GM12878 (cell line): Measurements from ENCODE around the gene ANKRD40CL. TPM values are rescaled to one million over a fixed set of nuclear protein-coding genes. Genes with fewer than 3 reads are reported as not detected.
A peak's percentile ranks its signal among the peaks of the same experiment; 100 is the strongest.

Experiments used
- ATAC-seq: fragments of 200-7000 bp; cut with Tn5 transposase; 3 replicates; pipeline ENCODE4 v1.9.1; 2020; ENCODE audit warnings: mild to moderate bottlenecking, moderate library complexity
- BruUV-seq: library from RNA; stranded (reverse); fragments of 400-500 nt; replicated peaks from 2 replicates; lab custom pipeline; 2021; lab: Mats Ljungman, UMichigan
- CTCF ChIA-PET: fragments of 300-600 bp; sonication (Branson Sonifier 250); formaldehyde crosslinking; extraction: SDS; loops from one replicate; lab custom pipeline; 2021; ENCODE audit warnings: inconsistent platforms; lab: Yijun Ruan, JAX
- POLR2A ChIA-PET: fragments of 350-600 bp; formaldehyde crosslinking; extraction: SDS; loops from one replicate; lab custom pipeline; 2021; ENCODE audit warnings: inconsistent platforms; lab: Charles Lee
- RAD21 ChIA-PET: fragments of 300-600 bp; sonication (Branson Sonifier 250); formaldehyde crosslinking; loops from one replicate; lab custom pipeline; 2023; ENCODE audit warnings: antibody characterized with exemption; ENCODE audit not compliant: unreplicated experiment; lab: Charles Lee
- SMC1A ChIA-PET: fragments of 300-600 bp; sonication (Branson Sonifier 250); formaldehyde crosslinking; loops from one replicate; lab custom pipeline; 2023; ENCODE audit not compliant: unreplicated experiment, uncharacterized antibody; lab: Charles Lee
- DNase-seq: peaks from one replicate; pipeline ENCODE4 v3.0.0-alpha.2; 2011; ENCODE audit warnings: low read depth, low spot score
- FAIRE-seq: peaks from 3 replicates; lab custom pipeline; 2011; peaks lifted over from hg19 to GRCh38; lab: Jason Lieb, UNC
- H2AFZ ChIP-seq: 2 replicates; pipeline ENCODE4 v1.6.0; 2011; ENCODE audit warnings: low read depth, low read length, control low read depth; ENCODE audit not compliant: control insufficient read depth
- H3K27ac ChIP-seq: 2 replicates; pipeline ENCODE4 v1.5.1; 2011; ENCODE audit warnings: control low read depth; ENCODE audit not compliant: control insufficient read depth, insufficient read depth
- H3K27me3 ChIP-seq, 2 experiments: replicated peaks in 1 of 2; 2 replicates each; pipeline versions ENCODE4 v1.6.0 to v1.6.1; 2011; ENCODE audit warnings: low read length in 1 of 2; ENCODE audit not compliant: control insufficient read depth in 2 of 2, insufficient read depth in 2 of 2
- H3K36me3 ChIP-seq, 2 experiments: 2 replicates each; pipeline ENCODE4 v1.5.1; 2011; ENCODE audit warnings: low read length in 1 of 2; ENCODE audit not compliant: control insufficient read depth in 2 of 2, insufficient read depth in 2 of 2
- H3K4me1 ChIP-seq: 2 replicates; pipeline ENCODE4 v1.6.1; 2011; ENCODE audit warnings: mild to moderate bottlenecking, low read length, moderate library complexity, mixed read lengths; ENCODE audit not compliant: control insufficient read depth, insufficient read depth
- H3K4me2 ChIP-seq: 2 replicates; pipeline ENCODE4 v1.6.0; 2011; ENCODE audit warnings: control low read depth; ENCODE audit not compliant: control insufficient read depth, insufficient read depth
- H3K4me3 ChIP-seq: fragments of 200-600 bp; sonication (generic); 2 replicates; pipeline ENCODE4 v1.5.1; 2016
- H3K79me2 ChIP-seq: 2 replicates; pipeline ENCODE4 v1.6.0; 2011; ENCODE audit warnings: low read length; ENCODE audit not compliant: control insufficient read depth, insufficient read depth
- H3K9ac ChIP-seq: 2 replicates; pipeline ENCODE4 v1.8.0; 2011; ENCODE audit warnings: low read length, control low read depth, mixed read lengths; ENCODE audit not compliant: control insufficient read depth, insufficient read depth
- H3K9me3 ChIP-seq: replicated peaks from 3 replicates; pipeline ENCODE4 v1.5.1; 2011; ENCODE audit warnings: mild to moderate bottlenecking, low read length; ENCODE audit not compliant: control insufficient read depth, insufficient read depth
- H4K20me1 ChIP-seq: 2 replicates; pipeline ENCODE4 v1.6.0; 2011; ENCODE audit not compliant: control insufficient read depth, insufficient read depth
- MXI1 ChIP-seq: fragments of 150-350 bp; IDR thresholded peaks from 2 replicates; pipeline ENCODE4 v1.6.1; 2011; ENCODE audit warnings: low read depth, mild to moderate bottlenecking, inconsistent platforms, low read length, improper control_type of control experiment
- NBN ChIP-seq: fragments of 450-650 bp; IDR thresholded peaks from 2 replicates; pipeline ENCODE4 v1.6.1; 2016
- POU2F2 ChIP-seq: IDR thresholded peaks from 3 replicates; pipeline ENCODE4 v1.6.1; 2011; ENCODE audit warnings: low read depth, mild to moderate bottlenecking, low read length, borderline replicate concordance
- RFX5 ChIP-seq: IDR thresholded peaks from 2 replicates; pipeline ENCODE4 v1.6.1; 2011; ENCODE audit warnings: low read depth, low read length, improper control_type of control experiment
- RUNX3 ChIP-seq: IDR thresholded peaks from 2 replicates; pipeline ENCODE4 v1.6.1; 2012; ENCODE audit warnings: low read length, inconsistent platforms
- WGBS: methylation state at CpG from one replicate; pipeline ENCODE4 v1.1.6; 2016; ENCODE audit warnings: low lambda C conversion rate; ENCODE audit not compliant: insufficient replicate concordance, insufficient coverage; ENCODE audit errors: missing lambda C conversion rate; 5-methylcytosine and 5-hydroxymethylcytosine counted together
- in situ Hi-C: fragments of 300-500 bp; cut with MboI; formaldehyde crosslinking; loops from 9 replicates; pipeline ENCODE4 v1.14.3; 2018; ENCODE audit warnings: mixed read lengths
- intact Hi-C: fragments of 100-400 bp; cut with micrococcal nuclease; formaldehyde crosslinking; loops from one replicate; pipeline ENCODE4 v1.14.2; 2022; ENCODE audit not compliant: unreplicated experiment
- polyA plus RNA-seq, 11 experiments: library from polyadenylated mRNA; depleted of rRNA in 4 of 11; unstranded in 6 of 11; stranded (reverse) in 5 of 11; fragments of >200 nt; fragmentation: Nextera tagmentation in 4 of 11; fragmentation: Illumina TruSeq in 1 of 11; extraction: Ambion mirVana in 4 of 11; extraction: Trizol in 1 of 11; gene quantifications; 1 replicate in 1 of 11; 2 replicates in 10 of 11; pipeline versions ENCODE4 v1.2.1 to v1.2.3, GENCODE V29; 2011 to 2016; ENCODE audit warnings: inconsistent platforms in 2 of 11, missing spikeins in 2 of 11, low read depth in 1 of 11
- total RNA-seq, 4 experiments: library from RNA; depleted of rRNA in 3 of 4; stranded (reverse); fragments of >200 nt in 3 of 4; fragmentation: Illumina TruSeq in 1 of 4; extraction: Trizol in 1 of 4; gene quantifications; 2 replicates each; pipeline versions ENCODE4 v1.2.1 to v1.2.3, GENCODE V29; 2013 to 2021
- TF ChIP-seq, protein P1 (sequence below): IDR thresholded peaks from 2 replicates; pipeline ENCODE4 v1.6.1; 2012; ENCODE audit warnings: low read length, inconsistent platforms

The ANKRD40CL gene
- total and polyA plus RNA-seq, 10 of the 15 experiments (the other 5 are each of a cell fraction or from before 2014, with no cell fraction given) = not detected

DNA sequence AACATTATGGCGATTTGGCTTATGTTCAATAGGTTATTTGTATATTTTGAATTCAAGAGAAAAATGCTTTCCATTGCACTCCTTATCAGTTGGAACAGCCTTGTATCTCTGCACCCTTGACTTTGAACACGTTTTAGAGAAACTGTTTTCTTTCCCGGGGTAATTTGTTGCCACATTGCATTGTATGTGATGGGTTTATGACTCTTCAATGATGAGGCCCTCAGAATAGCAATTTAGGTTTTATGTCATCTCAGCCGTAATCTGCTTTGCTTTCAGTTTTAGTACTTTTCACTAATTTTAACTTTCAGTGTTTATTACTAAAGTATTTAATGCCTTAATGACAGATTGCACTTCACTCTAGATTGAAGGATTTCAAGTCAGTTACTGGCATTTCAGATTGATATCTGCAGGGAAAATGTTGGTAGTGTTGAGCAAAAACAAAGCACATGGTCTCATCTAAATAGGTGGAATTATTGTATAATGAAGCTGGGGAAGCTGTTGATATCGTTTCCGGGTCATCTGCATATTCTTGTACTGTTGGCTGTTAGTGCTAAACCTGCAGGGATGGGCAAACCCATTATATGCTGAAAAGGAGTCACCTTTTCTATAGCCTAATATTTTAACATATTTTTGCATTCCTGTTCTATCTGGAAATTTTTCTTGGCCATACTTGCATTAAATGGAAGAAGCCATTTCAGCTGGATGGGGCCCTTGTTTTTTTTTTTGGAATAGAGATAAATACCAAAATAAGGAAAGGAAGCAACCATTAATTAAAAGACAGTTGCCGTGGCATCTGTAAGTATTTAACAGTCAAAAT lies 45.9 kb downstream of the ANKRD40CL start (continued):
- TF ChIP-seq, protein P1, sequence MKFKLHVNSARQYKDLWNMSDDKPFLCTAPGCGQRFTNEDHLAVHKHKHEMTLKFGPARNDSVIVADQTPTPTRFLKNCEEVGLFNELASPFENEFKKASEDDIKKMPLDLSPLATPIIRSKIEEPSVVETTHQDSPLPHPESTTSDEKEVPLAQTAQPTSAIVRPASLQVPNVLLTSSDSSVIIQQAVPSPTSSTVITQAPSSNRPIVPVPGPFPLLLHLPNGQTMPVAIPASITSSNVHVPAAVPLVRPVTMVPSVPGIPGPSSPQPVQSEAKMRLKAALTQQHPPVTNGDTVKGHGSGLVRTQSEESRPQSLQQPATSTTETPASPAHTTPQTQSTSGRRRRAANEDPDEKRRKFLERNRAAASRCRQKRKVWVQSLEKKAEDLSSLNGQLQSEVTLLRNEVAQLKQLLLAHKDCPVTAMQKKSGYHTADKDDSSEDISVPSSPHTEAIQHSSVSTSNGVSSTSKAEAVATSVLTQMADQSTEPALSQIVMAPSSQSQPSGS = 0 out of 2 replicates have a peak, but pooled peaks have one; percentile 28
- peak; percentile 94 for TF ChIP-seq MXI1
- TF ChIP-seq POU2F2 = peak; percentile 65; the same call in 1 of the 3 replicates
- TF ChIP-seq RFX5 = no peak

DNA sequence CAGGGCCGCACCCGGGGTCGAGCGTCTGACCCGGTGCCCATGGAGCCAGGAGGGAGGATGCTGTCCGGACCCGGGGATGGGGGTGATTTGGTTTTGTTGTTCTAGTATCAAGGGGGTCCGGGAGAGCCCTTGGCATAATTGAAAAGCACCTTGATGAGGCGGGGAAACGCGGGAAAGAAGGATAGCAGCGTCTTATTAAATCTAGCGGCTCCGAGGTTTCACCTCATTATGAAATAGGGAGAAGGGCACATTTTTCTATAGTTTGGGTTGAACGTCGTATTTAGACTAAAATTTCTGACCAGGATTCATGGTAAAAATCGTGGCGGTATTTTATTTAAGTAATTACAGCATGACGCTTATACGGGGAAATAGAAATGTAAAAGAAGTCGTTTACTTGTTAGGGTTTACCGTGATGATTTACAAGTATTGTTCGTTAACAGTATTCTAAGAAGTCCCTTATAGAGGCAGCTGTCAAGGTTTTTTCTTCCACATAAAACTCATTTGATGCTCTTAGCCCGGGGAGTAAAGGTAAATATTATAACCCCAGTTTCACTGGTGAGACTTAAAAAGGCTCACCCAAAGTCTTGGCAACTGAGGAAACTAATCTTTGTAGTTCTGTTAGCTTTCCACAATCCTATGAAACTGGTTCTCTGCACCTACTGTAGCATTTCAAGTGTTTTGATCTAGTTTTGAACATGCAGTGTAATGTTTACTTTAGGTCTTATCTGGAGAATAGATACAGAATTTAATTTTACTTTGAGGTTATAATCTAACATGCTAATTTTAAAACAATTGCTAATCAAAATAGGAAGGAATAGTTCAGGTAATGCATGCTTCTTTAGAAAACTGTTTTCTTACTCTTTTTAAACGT lies 47.2 kb downstream of the ANKRD40CL start:
- in situ Hi-C loops = no loop called here
- CTCF ChIA-PET = interaction anchor here (0.7 to 1.0 kb wide), 2 partner anchors 147 kb away, joined by 3 read pairs; no protein-coding TSS in a partner anchor

More for the DNA sequence above, 47.2 kb downstream of the ANKRD40CL start:
- FAIRE-seq (no peak), DNase-seq (no peak), ATAC-seq (no peak)
- intact Hi-C loops = loop anchor here (1.0 kb wide), 1 partner anchor 13 kb away; the partner anchor contains the start of gene ANKRD40
- RAD21 ChIA-PET = interaction anchor here (0.8 to 1.4 kb wide), 3 partner anchors 11 to 15 kb away, joined by 3 to 5 read pairs (median 3); no protein-coding TSS in a partner anchor
- peak overlapping the region; percentile 88 for H3K4me2 ChIP-seq
- H3K27ac ChIP-seq = peak overlapping the region; percentile 96
- H3K4me1 ChIP-seq = no peaks in the 10 kb centered on the region; the same call in 1 of the 2 replicates
- POLR2A ChIA-PET = interaction anchor here (0.6 to 3.7 kb wide), 4 partner anchors 9 to 142 kb away, joined by 3 to 25 read pairs (median 3); partner anchors contain the start of gene ANKRD40
- WGBS = 1% methylated on average over 25 of the region's 25 CpGs
- H3K4me3 ChIP-seq = peak overlapping the region; percentile 86
- SMC1A ChIA-PET = interaction anchor here (1.0 to 1.1 kb wide), 2 partner anchors 12 to 15 kb away, joined by 3 to 5 read pairs; partner anchors contain the start of gene ANKRD40
- H3K9ac ChIP-seq = peak overlapping the region; percentile 98
- H3K79me2 ChIP-seq = peaks cover 61% of the 10 kb centered on the region
- TF ChIP-seq NBN = no peak
- 0 out of 2 replicates have a peak, but pooled peaks have one; percentile 3 for TF ChIP-seq RUNX3
- H4K20me1 ChIP-seq = no peaks in the 10 kb centered on the region; the same call in 1 of the 2 replicates
- no peaks in the 10 kb centered on the region for H3K27me3 ChIP-seq
- H3K36me3 ChIP-seq = peaks cover 0 to 3% of the 10 kb centered on the region in 2 experiments; a peak in 2 of 4 replicates
- peak overlapping the region; percentile 96; the same call in 1 of the 2 replicates for H2AFZ ChIP-seq
- H3K9me3 ChIP-seq = no peaks in the 10 kb centered on the region
- BruUV-seq = TSS peak; percentile 69
